GM12878 (cell line): Measurements from ENCODE around the gene SRMS.

Experiments
- CHD1 ChIP-seq: IDR thresholded peaks from 2 replicates; pipeline ENCODE4 v1.6.1; 2012; ENCODE audit warnings: low read depth, low read length, improper control_type of control experiment
- CHD4 ChIP-seq: fragments of 200-600 bp; sonication (generic); IDR thresholded peaks from 2 replicates; pipeline ENCODE4 v1.6.1; 2016; ENCODE audit warnings: mild to moderate bottlenecking
- CTCF ChIP-seq, 3 experiments: IDR thresholded peaks in 2 of 3; conservative IDR thresholded peaks in 1 of 3; 2 replicates each; pipeline ENCODE4 v1.5.1; 2011; ENCODE audit warnings: low read depth in 3 of 3, low read length in 3 of 3, mild to moderate bottlenecking in 3 of 3, control low read depth in 2 of 3, moderate library complexity in 2 of 3, inconsistent platforms in 1 of 3, mixed read lengths in 1 of 3; ENCODE audit not compliant: control insufficient read depth in 2 of 3, insufficient read depth in 1 of 3; ENCODE audit errors: extremely low read depth in 1 of 3
- EGR1 ChIP-seq, 2 experiments: IDR thresholded peaks; 1 replicate in 1 of 2; 2 replicates in 1 of 2; pipeline ENCODE4 v1.6.1; 2011 to 2012; ENCODE audit warnings: low read depth in 2 of 2, low read length in 2 of 2, borderline replicate concordance in 1 of 2, mild to moderate bottlenecking in 1 of 2, moderate library complexity in 1 of 2
- ESRRA ChIP-seq: IDR thresholded peaks from 2 replicates; pipeline ENCODE4 v1.6.1; 2012; ENCODE audit warnings: mild to moderate bottlenecking, low read length, improper control_type of control experiment
- FOXM1 ChIP-seq: IDR thresholded peaks from 2 replicates; pipeline ENCODE4 v1.6.1; 2012; ENCODE audit warnings: low read depth, mild to moderate bottlenecking, inconsistent platforms, low read length, moderate library complexity
- MAX ChIP-seq: IDR thresholded peaks from 2 replicates; pipeline ENCODE4 v1.6.1; 2012; ENCODE audit warnings: low read depth, low read length, improper control_type of control experiment
- NFIC ChIP-seq: IDR thresholded peaks from 2 replicates; pipeline ENCODE4 v1.6.1; 2012; ENCODE audit warnings: low read depth, mild to moderate bottlenecking, inconsistent platforms, low read length, moderate library complexity
- NR2C2 ChIP-seq: IDR thresholded peaks from 2 replicates; pipeline ENCODE4 v1.6.1; 2011; ENCODE audit warnings: borderline replicate concordance, low read depth; ENCODE audit not compliant: control insufficient read depth, insufficient read length
- RAD21 ChIP-seq: IDR thresholded peaks from 2 replicates; pipeline ENCODE4 v1.6.1; 2011; ENCODE audit warnings: mild to moderate bottlenecking, low read depth, low read length, moderate library complexity; ENCODE audit not compliant: insufficient read depth
- TARDBP ChIP-seq: IDR thresholded peaks from 2 replicates; pipeline ENCODE4 v1.6.1; 2016; ENCODE audit warnings: borderline replicate concordance
- TCF12 ChIP-seq: IDR thresholded peaks from 2 replicates; pipeline ENCODE4 v1.6.1; 2011; ENCODE audit warnings: low read depth, mild to moderate bottlenecking, low read length
- ZNF24 ChIP-seq: fragments of 450-650 bp; IDR thresholded peaks from 2 replicates; pipeline ENCODE4 v1.6.1; 2017; ENCODE audit warnings: antibody characterized with exemption, mild to moderate bottlenecking

GRCh38 chr20:63522091-63522868 lies 25.3 kb downstream of the SRMS start:
- TF ChIP-seq ZNF24 = no peak
- TF ChIP-seq EGR1 (IDR thresholded peaks at IDR 0.05; ENCODE audit: borderline replicate concordance in 1 of 2, low read depth in 2 of 2, low read length in 2 of 2) = no peak
- TF ChIP-seq CTCF (IDR thresholded peaks at IDR 0.05 in 2 of 3, conservative IDR thresholded peaks at IDR 0.05 in 1 of 3; ENCODE audit: control insufficient read depth in 2 of 3, extremely low read depth in 1 of 3, insufficient read depth in 1 of 3, low read depth in 3 of 3, low read length in 3 of 3) = no peak
- no peak for TF ChIP-seq CHD1
- no peak for TF ChIP-seq FOXM1
- TF ChIP-seq TARDBP = no peak
- TF ChIP-seq TCF12 = no peak
- TF ChIP-seq RAD21 = no peak
- no peak for TF ChIP-seq ESRRA
- TF ChIP-seq NFIC = no peak
- no peak for TF ChIP-seq NR2C2
- no peak for TF ChIP-seq CHD4
- no peak for TF ChIP-seq MAX
